HG03439 (cell line): ENCODE results near the gene VGLL4.

Experiments used
- ATAC-seq: cut with Tn5 transposase; IDR thresholded peaks from one replicate; pipeline ENCODE4 v1.9.1; 2021; ENCODE audit warnings: mild to moderate bottlenecking, moderate library complexity; ENCODE audit not compliant: unreplicated experiment

Gene VGLL4

DNA sequence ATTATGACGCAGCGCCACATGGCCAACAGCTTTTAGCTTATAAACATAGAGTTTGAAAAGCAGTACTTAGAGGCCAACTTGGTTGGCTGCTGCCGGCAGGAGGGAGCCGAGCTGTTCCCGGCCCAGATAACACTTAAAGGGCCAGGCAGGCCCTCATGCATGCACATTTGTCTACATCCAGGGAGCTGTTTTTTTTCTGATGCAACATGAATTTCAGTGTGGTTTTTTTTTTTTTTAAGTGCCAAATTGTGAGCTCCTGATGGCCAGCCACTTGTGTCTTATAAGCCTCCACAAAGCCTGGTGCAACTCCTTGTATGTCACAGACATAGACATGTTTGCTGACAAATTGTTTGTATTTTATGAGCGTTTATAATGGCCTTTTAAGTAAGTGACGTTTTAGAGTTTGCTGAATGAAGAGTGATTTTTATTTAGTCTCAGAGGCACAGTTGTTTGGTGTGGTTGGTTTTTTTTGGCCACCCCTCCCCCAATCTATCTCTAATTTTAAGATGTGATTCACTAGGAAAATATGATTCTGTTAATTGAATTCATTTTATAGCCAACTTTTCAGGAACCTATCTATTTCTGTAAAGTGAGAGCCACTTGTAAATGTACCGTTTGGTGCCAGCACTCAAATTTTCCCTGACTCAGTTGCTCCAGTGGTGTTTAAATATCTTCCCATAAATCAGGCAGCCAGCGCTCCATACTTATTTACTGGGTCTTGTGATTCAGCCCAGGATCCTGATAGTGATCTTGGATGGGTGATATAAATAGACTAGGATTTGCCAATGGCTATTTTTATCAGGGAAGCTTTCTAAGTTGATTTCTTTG lies 134.3 kb downstream of the VGLL4 start:
- ATAC-seq: no peak

DNA sequence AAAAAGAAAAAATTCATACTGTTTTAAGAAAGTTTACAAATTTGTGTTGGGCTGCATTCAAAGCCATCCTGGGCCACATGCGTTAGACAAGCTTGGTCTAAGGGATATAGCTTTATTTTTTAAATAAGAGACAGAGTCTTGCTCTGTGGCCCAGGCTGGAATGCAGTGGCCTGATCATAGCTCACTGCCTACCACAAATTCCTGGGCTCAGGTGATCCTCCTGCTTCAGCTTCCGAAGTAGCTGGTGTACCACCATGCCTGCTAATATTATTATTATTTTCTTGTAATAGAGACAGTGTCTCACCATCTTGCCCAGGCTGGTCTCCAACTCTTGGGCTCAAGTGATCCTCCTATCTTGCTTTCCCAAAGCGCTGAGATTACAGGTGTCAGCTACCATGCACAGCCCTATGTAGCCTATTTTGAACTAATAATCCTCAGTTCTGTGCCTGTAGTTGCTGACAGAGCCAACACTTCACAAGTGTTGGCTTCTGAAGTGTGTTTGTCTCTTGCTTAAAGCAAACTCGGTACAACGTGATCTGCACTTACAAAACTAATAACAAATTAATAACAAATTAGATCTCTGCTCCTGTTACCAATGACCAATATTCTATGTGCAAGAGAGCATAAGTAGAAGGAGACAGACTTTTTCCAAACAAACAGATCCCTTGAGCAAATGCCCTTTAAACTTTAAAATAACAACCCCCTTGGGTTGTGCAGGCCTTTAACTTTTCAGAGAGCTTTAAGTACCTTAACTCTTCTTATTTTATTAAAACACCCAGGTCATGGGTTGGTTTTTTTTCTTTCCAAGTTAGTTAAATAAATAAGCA lies 135.2 kb downstream of the VGLL4 start:
- ATAC-seq: no peak

DNA sequence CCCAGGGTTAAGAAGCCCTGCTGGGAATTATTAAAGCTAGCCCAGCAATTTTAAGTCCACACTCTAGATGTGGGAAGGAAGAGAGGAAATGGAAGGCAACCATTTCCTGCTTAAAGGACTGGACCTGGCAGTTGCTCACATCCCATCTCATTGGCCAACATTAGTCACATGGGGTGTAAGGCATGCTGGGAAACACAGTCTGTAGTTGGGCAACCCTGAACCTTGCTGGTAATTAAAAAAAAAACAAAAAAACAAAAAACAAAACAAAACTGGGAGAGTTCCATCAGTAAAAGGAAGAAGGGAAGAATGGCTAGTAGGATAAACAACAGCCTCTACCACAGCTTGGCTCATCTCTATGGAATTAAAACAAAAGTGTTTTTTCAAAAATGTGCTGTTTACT lies 136.0 kb downstream of the VGLL4 start:
- no peak for ATAC-seq
